Measurements from ENCODE around the gene CKLF. TPM values are rescaled to one million over a fixed set of nuclear protein-coding genes. Genes with fewer than 3 reads are reported as not detected.
"Not testable (repeated sequence)": the region's sequence is repeated elsewhere in the genome, so short reads cannot be mapped to it uniquely, and the experiment has no call there.

CKLF gene
- total RNA-seq, 8 experiments from 2014 or later = 33.8 to 69.7 (median 54.0) TPM

DNA sequence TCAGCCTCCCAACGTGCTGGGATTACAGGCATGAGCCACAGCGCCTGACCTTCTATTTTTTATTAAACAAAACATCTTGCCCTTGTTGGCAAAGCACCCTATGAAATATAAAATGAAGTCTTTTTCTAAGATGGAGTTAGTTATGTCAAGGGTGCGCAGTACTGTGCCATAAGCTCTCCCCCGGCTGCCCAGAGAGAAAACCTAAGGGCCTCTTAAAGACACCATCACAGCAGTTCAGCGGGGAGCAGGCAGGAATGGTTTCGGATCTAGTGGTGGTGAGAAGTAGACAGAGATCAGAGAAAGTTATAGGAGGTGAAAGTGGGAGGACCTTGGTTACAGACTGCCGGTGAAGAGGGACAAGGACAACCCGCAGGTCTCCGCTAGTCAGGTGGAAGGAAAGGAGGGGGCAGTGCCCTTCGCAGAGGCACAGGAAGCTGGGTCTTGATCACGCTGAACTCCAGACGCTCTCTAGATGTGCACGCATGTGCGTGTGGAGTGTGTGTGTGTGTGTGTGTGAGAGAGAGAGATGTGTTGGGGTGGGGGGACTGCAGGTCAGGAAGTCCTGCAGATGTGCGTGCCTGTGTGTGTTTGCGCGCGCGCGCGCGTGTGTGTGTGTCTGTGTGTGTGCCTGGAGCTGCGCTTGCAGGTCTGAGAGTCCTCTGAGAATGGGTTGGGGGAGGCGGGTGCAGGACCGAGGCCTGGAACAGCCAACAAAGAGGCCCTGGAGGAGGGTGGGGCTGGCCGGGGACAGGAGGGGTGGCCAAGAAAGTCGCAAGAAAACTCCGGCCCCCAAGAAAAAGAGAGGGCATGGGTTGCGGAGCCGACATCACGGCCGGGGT is 51.4 kb downstream of the CKLF start:
- peak; percentile 14 to 50 (median 42) for ATAC-seq (replicated peaks in 6 of 8)
- 10 to 76% (median 66%) methylated on average over 2 to 11 of the region's 32 CpGs; no CpG with 5 or more reads in 1 of the 10 experiments for WGBS, 10 experiments
- Histone ChIP-seq H3K4me1 (replicated peaks in 1 of 2) (peaks cover 0 to 9% of the 10 kb centered on the region in 2 donors), H3K4me3 (peak overlapping the region; percentile 84 to 98 (median 96)), H3K27ac (peak overlapping the region; percentile 7 to 84)
- in situ Hi-C loops (cut with MboI; ENCODE audit: low pct_unique_long_range_greater_than_20kb in 2 of 9, low sequenced_read_pairs in 9 of 9, unreplicated experiment in 9 of 9) = loop anchor here in 1 of 9 experiments (25.0 kb wide), 1 partner anchor 259 kb away; no protein-coding TSS in a partner anchor

DNA sequence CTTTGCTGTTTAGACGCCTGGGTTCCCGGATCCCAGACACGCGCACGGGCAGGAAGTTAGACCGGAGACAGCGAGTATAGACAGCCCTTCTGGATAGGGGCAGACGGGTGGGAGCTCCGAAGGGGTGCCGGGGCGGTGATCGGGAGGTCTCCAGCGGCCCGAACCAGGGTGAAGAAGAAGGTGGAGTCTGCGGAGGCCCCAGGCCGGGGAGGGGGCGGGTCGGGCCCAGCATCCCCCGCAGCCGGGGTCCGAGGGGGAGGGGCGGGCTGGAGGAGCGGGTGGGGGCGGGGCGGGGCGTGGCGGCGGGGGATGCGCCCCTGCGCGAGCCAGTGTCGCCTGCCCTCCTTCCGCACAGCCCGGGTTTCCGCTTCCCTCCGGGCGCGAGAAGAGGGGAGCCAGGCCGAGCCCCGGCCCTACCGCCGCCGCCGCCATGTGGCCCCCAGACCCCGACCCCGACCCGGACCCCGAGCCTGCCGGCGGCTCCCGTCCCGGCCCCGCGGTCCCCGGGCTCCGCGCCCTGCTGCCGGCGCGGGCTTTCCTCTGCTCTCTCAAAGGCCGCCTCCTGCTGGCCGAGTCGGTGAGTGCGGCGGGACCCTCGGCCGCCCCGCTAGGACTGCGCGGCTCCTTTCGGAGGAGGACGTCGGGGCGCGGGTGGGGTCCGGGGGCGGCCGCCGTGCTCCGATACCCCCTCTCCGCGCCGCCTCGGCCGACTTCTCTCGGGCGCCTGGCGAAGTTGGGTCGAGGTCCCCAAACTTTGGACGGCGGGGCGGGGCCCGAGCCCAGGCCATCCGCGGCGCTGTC is 52.2 kb downstream of the CKLF start, which contains the start of gene CMTM3:
Gene CMTM3 (plus strand): TSS at position 329 of the 801 bp plus-strand sequence. CDS start 102 bp downstream, at position 431.
- peak; percentile 53 to 77 (median 64) for ATAC-seq (replicated peaks in 6 of 8)
- in situ Hi-C loops (cut with MboI; ENCODE audit: low pct_unique_long_range_greater_than_20kb in 2 of 9, low sequenced_read_pairs in 9 of 9, unreplicated experiment in 9 of 9) = loop anchor here in 1 of 9 experiments (25.0 kb wide), 1 partner anchor 258 kb away; no protein-coding TSS in a partner anchor
- peak within 1 kb of the TSS; percentile 84 to 98 (median 96) for H3K4me3 ChIP-seq
- H3K4me1 ChIP-seq (replicated peaks in 1 of 2) = peaks cover 0 to 9% of the 10 kb centered on the region in 2 donors
- H3K27ac ChIP-seq = peak within 1 kb of the TSS; percentile 38 to 84
- WGBS, 10 experiments = no CpG with 5 or more reads among the region's 96 CpGs

DNA sequence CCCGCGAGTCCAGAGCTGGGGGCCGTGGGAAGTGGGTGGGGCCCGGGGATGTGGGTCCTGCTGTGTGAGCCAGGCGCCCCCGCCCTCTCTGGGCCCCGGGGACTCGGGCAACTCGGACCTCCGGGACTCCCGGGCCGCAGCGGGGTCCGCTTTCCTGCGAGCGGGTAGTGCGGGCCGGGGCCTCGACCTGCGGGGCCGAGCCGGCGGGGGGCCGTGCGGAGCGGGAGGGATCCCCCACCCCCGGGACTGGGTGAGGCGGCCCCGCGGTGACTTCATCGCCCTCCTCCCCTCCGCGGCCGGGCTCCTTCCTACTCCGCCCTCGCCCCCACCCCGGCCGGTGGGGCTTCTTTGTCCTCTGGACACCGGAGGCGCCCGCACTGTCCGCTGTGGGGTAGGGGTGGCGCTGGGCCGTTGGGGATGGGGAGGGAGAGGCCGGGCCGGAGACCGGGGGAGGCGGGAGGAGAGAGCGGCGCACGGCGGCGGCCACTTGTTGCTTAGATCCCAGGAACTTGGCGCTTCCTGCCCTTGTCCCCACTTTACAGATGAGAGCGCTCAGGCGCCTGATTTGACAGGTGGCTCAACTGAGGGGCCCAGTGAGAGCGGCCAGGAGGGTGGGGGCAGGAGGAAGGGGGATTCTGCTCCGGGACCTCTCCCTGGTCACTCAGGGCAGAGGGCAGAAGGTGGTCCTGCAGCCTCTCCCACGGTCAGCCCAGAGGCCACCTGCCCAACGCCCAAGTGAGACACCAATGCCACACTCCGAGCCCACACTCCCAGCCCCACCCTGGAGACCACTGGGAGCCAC is 53.0 kb downstream of the CKLF start:
- Histone ChIP-seq H3K27ac (peak overlapping the region; percentile 3 to 84), H3K4me1 (replicated peaks in 1 of 2) (peaks cover 0 to 9% of the 10 kb centered on the region in 2 donors), H3K4me3 (peak overlapping the region; percentile 84 to 98 (median 96))
- peak; percentile 38 to 69 (median 58) for ATAC-seq (replicated peaks in 6 of 8)
- 0% methylated on average over 1 of the region's 61 CpGs; no CpG with 5 or more reads in 9 of the 10 experiments for WGBS, 10 experiments
- in situ Hi-C loops (cut with MboI; ENCODE audit: low pct_unique_long_range_greater_than_20kb in 2 of 9, low sequenced_read_pairs in 9 of 9, unreplicated experiment in 9 of 9) = loop anchor here in 1 of 9 experiments (25.0 kb wide), 1 partner anchor 257 kb away; no protein-coding TSS in a partner anchor

DNA sequence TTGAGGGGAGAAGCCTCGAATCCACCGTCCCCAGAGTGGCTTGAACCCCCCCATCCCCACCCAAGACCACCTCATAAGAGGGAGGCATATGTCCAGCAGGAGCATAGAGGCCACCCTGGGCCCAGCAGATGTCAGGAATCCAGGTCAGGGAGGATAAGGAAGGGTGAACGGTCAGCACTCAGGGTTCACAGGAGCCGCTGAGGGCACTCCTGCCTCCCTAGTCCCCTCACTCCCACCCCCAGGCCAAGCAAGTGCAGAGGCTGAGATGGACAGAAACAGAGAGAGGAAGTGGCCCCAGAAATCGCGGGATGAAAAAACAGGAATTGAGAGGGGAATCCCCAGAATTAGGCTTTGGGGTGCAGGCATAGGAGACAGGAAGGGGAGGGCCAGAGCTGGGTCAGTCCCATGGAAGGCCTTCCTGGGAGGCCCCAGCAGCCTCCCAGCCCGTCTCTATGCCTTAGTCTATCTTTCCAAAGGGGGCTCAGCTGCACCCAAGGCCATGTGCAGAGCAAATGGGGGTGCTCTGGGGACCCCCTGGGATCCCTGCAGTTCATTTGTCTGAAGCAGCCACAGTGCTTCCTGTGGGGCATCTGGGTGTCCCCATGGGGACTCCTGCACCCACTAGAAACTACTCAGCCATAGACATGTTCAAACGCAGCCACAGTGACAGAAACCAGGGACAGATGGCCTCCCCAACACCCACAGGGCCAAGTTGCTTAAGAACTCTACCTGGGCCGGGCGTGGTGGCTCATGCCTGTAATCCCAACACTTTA is 53.8 kb downstream of the CKLF start:
- H3K27ac ChIP-seq = no peak overlapping the region
- peaks cover 0 to 9% of the 10 kb centered on the region in 2 donors for H3K4me1 ChIP-seq (replicated peaks in 1 of 2)
- WGBS, 10 experiments = 81 to 100% (median 91%) methylated on average over 1 to 3 of the region's 10 CpGs; no CpG with 5 or more reads in 6 of the 10 experiments
- H3K4me3 ChIP-seq = peak overlapping the region in 4 of 5 donors; percentile 84 to 98 (median 91)
- no peak for ATAC-seq (replicated peaks in 6 of 8)
- in situ Hi-C loops (cut with MboI; ENCODE audit: low pct_unique_long_range_greater_than_20kb in 2 of 9, low sequenced_read_pairs in 9 of 9, unreplicated experiment in 9 of 9) = loop anchor here in 1 of 9 experiments (25.0 kb wide), 1 partner anchor 256 kb away; no protein-coding TSS in a partner anchor

DNA sequence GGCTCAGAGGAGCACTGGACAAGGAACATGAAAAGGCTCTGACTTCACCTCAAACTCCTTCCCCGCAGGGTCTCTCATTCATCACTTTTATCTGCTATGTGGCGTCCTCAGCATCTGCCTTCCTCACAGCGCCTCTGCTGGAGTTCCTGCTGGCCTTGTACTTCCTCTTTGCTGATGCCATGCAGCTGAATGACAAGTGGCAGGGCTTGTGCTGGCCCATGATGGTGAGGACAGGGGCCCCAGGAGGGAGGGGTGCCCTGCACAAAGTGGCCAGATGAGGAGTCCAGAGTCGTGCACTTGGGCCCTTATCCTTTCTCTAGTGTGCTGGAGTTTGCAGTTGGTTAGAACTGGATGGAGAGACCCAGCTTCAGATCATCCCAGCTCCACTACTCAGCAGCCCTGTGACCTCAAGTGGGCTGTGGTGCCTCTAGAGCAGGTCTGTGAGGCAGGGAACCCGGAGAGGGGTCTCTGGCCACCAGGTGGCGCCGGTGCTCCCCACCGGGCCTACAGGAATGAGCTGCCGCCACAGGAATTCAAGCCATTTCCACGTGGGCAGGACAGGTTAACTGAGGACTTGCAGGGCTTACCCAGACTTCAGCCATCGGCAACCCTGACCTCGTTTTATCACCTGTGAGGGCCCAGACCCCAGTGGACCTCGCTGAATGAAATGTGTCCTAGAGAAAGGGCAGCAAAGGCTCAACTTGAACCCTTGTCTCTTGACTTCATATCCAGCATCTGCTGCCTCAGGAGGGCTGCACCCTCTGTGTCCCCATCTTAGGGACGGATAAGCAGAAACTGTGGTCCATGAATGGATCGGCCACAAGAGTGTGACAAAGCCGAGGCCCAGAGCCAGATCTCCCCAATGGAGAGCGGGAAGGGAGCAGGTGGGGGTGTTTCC is 56.1 kb downstream of the CKLF start:
- H3K27ac ChIP-seq = no peak overlapping the region
- in situ Hi-C loops (cut with MboI; ENCODE audit: low pct_unique_long_range_greater_than_20kb in 2 of 9, low sequenced_read_pairs in 9 of 9, unreplicated experiment in 9 of 9) = loop anchor here in 1 of 9 experiments (25.0 kb wide), 1 partner anchor 254 kb away; no protein-coding TSS in a partner anchor
- peaks cover 0 to 8% of the 10 kb centered on the region in 2 donors for H3K4me1 ChIP-seq (replicated peaks in 1 of 2)
- ATAC-seq (replicated peaks in 6 of 8) = peak; percentile 40 to 55 (median 48)
- 0 to 40% (median 4%) methylated on average over 1 to 11 of the region's 17 CpGs; no CpG with 5 or more reads in 4 of the 10 experiments for WGBS, 10 experiments
- H3K4me3 ChIP-seq = no peak overlapping the region

DNA sequence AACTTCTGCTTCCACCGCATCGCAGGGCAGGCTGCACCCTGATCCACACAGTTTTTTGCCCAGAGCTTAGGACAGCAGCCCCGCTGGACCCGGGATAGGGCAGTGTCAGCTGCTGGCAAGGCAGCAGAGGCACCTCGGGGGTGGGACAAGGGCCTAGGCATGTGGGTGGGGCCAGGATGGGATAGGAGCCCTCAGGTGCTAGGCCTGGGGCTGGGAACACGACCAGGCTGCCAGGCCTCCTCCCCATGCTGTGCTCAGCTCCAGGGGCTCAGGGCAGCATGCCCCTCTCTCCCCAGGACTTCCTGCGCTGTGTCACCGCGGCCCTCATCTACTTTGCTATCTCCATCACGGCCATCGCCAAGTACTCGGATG is 56.7 kb downstream of the CKLF start:
- Histone ChIP-seq H3K27ac (no peak overlapping the region), H3K4me3 (no peak overlapping the region), H3K4me1 (replicated peaks in 1 of 2) (peaks cover 0 to 4% of the 10 kb centered on the region in 2 donors)
- no peak for ATAC-seq (replicated peaks in 6 of 8)
- 100% methylated on average over 1 of the region's 12 CpGs; no CpG with 5 or more reads in 9 of the 10 experiments for WGBS, 10 experiments
- in situ Hi-C loops (cut with MboI; ENCODE audit: low pct_unique_long_range_greater_than_20kb in 2 of 9, low sequenced_read_pairs in 9 of 9, unreplicated experiment in 9 of 9) = loop anchor here in 1 of 9 experiments (25.0 kb wide), 1 partner anchor 253 kb away; no protein-coding TSS in a partner anchor

DNA sequence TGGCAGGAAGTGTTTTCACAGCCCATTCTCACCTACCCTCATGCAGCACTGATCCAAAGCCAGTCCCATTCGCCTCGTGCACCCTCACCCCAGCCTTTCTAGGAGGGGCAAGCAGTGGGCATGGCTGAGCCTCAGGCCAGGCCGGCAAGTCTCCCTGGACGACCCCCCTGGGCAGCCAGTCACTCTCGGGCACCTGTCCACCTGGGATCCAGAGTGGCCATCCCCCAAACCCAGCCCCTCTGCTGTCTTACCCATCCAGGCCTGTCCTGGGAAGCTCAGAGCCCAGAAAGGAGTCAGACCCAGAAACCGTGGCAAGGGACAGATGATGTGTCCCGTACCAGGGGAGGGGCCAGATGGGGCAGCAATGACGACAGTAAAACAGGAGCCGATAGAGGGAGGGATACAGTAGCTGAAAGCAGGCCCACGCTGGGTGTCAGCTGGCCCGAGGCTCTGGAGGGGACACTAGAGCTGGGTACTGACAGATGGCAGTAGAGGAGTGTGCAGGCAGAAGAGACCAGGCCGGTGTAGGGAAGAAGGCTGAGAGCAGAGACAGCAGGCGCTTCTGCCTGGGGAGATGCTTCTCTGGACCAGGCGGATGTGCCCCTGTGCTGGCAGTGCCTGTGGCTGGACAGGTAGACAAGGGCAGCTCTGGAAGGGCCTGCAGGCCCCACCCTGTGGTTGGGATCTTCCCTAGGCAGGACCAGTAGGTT is 57.9 kb downstream of the CKLF start:
- peaks cover 0 to 4% of the 10 kb centered on the region in 2 donors for H3K4me1 ChIP-seq (replicated peaks in 1 of 2)
- no peak overlapping the region for H3K4me3 ChIP-seq
- 88 to 100% (median 92%) methylated on average over 1 to 11 of the region's 14 CpGs; no CpG with 5 or more reads in 5 of the 10 experiments for WGBS, 10 experiments
- ATAC-seq (replicated peaks in 6 of 8) = no peak
- in situ Hi-C loops (cut with MboI; ENCODE audit: low pct_unique_long_range_greater_than_20kb in 2 of 9, low sequenced_read_pairs in 9 of 9, unreplicated experiment in 9 of 9) = loop anchor here in 1 of 9 experiments (25.0 kb wide), 1 partner anchor 252 kb away; no protein-coding TSS in a partner anchor
- no peak overlapping the region for H3K27ac ChIP-seq

DNA sequence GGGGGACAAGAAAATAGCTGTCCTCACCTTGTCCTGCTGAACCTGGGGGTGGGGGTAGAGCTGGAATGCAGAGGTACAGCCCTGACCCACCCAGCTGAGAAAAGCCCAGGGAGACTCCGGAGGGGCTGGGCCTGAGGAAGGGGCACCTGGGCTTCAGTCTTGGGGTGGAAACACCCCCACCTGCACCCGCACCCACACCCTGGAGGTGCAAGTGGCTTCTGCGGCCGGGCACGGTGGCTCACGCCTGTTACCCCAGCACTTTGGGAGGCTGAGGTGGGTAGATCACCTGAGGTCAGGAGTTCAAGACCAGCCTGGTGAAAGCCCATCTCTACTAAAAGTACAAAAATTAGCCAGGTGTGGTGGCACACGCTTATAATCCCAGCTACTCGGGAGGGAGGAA is 59.5 kb downstream of the CKLF start:
- WGBS, 10 experiments = 70 to 100% (median 95%) methylated on average over 1 to 4 of the region's 8 CpGs; no CpG with 5 or more reads in 6 of the 10 experiments
- H3K4me1 ChIP-seq (replicated peaks in 1 of 2); H3K4me3 ChIP-seq; ATAC-seq (replicated peaks in 6 of 8); H3K27ac ChIP-seq: not testable (repeated sequence)
- in situ Hi-C loops (cut with MboI; ENCODE audit: low pct_unique_long_range_greater_than_20kb in 2 of 9, low sequenced_read_pairs in 9 of 9, unreplicated experiment in 9 of 9) = loop anchor here in 1 of 9 experiments (25.0 kb wide), 1 partner anchor 250 kb away; no protein-coding TSS in a partner anchor

DNA sequence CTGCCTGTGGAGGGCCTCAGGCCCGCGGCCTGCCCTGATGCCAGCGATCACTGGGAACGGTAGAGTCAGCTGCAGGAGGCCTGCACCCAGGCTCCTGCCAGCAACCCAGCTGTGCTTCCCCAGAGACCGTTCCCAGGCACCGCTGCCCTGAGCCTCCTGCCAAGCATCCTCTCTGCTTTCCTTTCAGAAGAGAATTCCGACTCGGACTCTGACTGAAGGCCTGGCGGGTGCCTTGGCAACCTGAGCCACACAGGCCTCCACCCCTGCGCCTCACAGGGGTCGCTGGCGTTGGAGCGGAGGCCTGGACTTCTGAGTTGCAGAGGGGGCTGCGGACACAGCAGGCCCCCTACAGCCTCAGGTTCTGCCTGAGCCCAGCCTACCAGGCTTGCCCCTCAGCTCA is 60.0 kb downstream of the CKLF start:
- Histone ChIP-seq H3K27ac (no peak overlapping the region), H3K4me3 (no peak overlapping the region), H3K4me1 (replicated peaks in 1 of 2) (peaks cover 0 to 4% of the 10 kb centered on the region in 2 donors)
- in situ Hi-C loops (cut with MboI; ENCODE audit: low pct_unique_long_range_greater_than_20kb in 2 of 9, low sequenced_read_pairs in 9 of 9, unreplicated experiment in 9 of 9) = loop anchor here in 1 of 9 experiments (25.0 kb wide), 1 partner anchor 250 kb away; no protein-coding TSS in a partner anchor
- 67 to 100% (median 93%) methylated on average over 1 to 6 of the region's 14 CpGs; no CpG with 5 or more reads in 2 of the 10 experiments for WGBS, 10 experiments
- peak in 1 of 8 experiments; percentile 72 for ATAC-seq (replicated peaks in 6 of 8)

DNA sequence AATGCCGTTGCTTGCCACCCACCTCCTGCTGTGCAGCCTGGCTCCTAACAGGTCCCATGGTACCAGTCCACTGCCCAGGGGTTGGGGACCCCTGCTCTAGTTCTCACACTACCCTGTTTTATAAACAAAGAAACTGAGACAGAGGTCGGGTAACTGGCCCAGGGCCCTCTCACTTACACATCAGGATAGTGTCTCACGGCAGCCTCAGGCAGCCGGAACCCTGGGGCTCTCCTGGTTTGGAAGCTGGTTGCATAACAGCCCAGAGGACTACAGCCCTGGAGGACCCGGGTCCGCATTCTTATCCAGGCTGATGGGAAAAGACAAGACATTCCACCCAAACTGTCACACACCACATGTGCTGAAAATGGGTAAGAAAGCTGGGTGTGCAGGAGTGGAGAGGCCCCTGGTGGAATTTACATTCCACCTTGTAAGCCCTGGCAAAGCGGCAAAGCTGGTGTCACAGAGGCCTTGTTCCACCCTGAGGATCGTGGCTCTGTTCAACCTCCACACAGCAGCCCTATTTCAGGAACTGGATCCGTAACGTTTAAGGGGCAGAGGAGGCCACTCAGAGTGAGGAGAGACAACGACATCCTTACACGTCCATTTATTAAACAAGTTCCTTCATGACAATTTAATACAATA is 61.9 kb downstream of the CKLF start:
- in situ Hi-C loops (cut with MboI; ENCODE audit: low pct_unique_long_range_greater_than_20kb in 2 of 9, low sequenced_read_pairs in 9 of 9, unreplicated experiment in 9 of 9) = loop anchor here in 1 of 9 experiments (25.0 kb wide), 1 partner anchor 248 kb away; no protein-coding TSS in a partner anchor
- no peak overlapping the region for H3K27ac ChIP-seq

More for the DNA sequence above, 61.9 kb downstream of the CKLF start:
- 79 to 100% (median 93%) methylated on average over 1 to 9 of the region's 12 CpGs for WGBS, 10 experiments
- Histone ChIP-seq H3K4me1 (replicated peaks in 1 of 2) (peaks cover 0 to 1% of the 10 kb centered on the region in 2 donors), H3K4me3 (no peak overlapping the region)
- no peak for ATAC-seq (replicated peaks in 6 of 8)

Measured in motor neuron (in vitro differentiated cells).